ENCODE data around the gene SERGEF.
A peak's percentile ranks its signal among the peaks of the same experiment; 100 is the strongest.

The SERGEF gene

GRCh38 chr11:17930544-17931125 is 82.2 kb downstream of the SERGEF start:
- DNase-seq (ENCODE audit: low read depth), result no peak
- H3K4me3 ChIP-seq (ENCODE audit: control insufficient read depth, low read depth, low read length), result no peak overlapping the region

GRCh38 chr11:17929171-17929570 is 83.7 kb downstream of the SERGEF start:
- no peak for TF ChIP-seq CTCF (IDR thresholded peaks at IDR 0.05; ENCODE audit: control insufficient read depth, insufficient read depth, low read depth, low read length, missing control alignments)
- H3K4me3 ChIP-seq (ENCODE audit: control insufficient read depth, low read depth, low read length), result no peak overlapping the region
- no peak for DNase-seq (ENCODE audit: low read depth)

More at GRCh38 chr11:17930544-17931125, 82.2 kb downstream of the SERGEF start:
- TF ChIP-seq CTCF (IDR thresholded peaks at IDR 0.05; ENCODE audit: control insufficient read depth, insufficient read depth, low read depth, low read length, missing control alignments), result no peak

GRCh38 chr11:17927681-17928343 is 85.0 kb downstream of the SERGEF start:
- no peak overlapping the region for H3K4me3 ChIP-seq (ENCODE audit: control insufficient read depth, low read depth, low read length)
- DNase-seq (ENCODE audit: low read depth), result peak; percentile 89
- TF ChIP-seq CTCF (IDR thresholded peaks at IDR 0.05; ENCODE audit: control insufficient read depth, insufficient read depth, low read depth, low read length, missing control alignments), result no peak

GRCh38 chr11:17927041-17927440 is 85.8 kb downstream of the SERGEF start:
- no peak for TF ChIP-seq CTCF (IDR thresholded peaks at IDR 0.05; ENCODE audit: control insufficient read depth, insufficient read depth, low read depth, low read length, missing control alignments)
- H3K4me3 ChIP-seq (ENCODE audit: control insufficient read depth, low read depth, low read length), result no peak overlapping the region
- DNase-seq (ENCODE audit: low read depth), result no peak

GRCh38 chr11:17924713-17925112 is 88.1 kb downstream of the SERGEF start:
- DNase-seq (ENCODE audit: low read depth), result no peak
- no peak for TF ChIP-seq CTCF (IDR thresholded peaks at IDR 0.05; ENCODE audit: control insufficient read depth, insufficient read depth, low read depth, low read length, missing control alignments)
- no peak overlapping the region for H3K4me3 ChIP-seq (ENCODE audit: control insufficient read depth, low read depth, low read length)

- no peak overlapping the region for H3K4me3 ChIP-seq (ENCODE audit: control insufficient read depth, low read depth, low read length)
- DNase-seq (ENCODE audit: low read depth), result no peak
- no peak for TF ChIP-seq CTCF (IDR thresholded peaks at IDR 0.05; ENCODE audit: control insufficient read depth, insufficient read depth, low read depth, low read length, missing control alignments)
These were observed 89.6 kb downstream of the SERGEF start for GRCh38 chr11:17923217-17923616.
